ENCODE results near the gene VAC14.

GRCh38 chr16:70779361-70779760, 21.6 kb downstream of the VAC14 start:
- no peak for TF ChIP-seq CTCF (conservative IDR thresholded peaks at IDR 0.05 in 1 of 2, IDR thresholded peaks at IDR 0.05 in 1 of 2; ENCODE audit: extremely low read depth in 1 of 2, insufficient read depth in 1 of 2, low read depth in 1 of 2, low read length in 2 of 2)
- TF ChIP-seq EZH2 (IDR thresholded peaks at IDR 0.05; ENCODE audit: borderline replicate concordance, low read length): no peak
